Measurements from ENCODE around the gene BMP3.
"Not testable (repeated sequence)": the region's sequence is repeated elsewhere in the genome, so short reads cannot be mapped to it uniquely, and the experiment has no call there.

Gene BMP3, protein sequence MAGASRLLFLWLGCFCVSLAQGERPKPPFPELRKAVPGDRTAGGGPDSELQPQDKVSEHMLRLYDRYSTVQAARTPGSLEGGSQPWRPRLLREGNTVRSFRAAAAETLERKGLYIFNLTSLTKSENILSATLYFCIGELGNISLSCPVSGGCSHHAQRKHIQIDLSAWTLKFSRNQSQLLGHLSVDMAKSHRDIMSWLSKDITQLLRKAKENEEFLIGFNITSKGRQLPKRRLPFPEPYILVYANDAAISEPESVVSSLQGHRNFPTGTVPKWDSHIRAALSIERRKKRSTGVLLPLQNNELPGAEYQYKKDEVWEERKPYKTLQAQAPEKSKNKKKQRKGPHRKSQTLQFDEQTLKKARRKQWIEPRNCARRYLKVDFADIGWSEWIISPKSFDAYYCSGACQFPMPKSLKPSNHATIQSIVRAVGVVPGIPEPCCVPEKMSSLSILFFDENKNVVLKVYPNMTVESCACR

GRCh38 chr4:81030061-81030980 lies at the start of gene BMP3:
Gene BMP3, plus strand, starts transcription at chr4:81030708. Its CDS starts 577 bp downstream, at chr4:81031285.
- peak; percentile 9 for DNase-seq (ENCODE audit: low read depth)

- no peak for DNase-seq (ENCODE audit: low read depth)
Measured at GRCh38 chr4:80986011-80986410, 44.5 kb upstream of the BMP3 start.

- DNase-seq (ENCODE audit: low read depth), result peak; percentile 34
Measured at GRCh38 chr4:80989921-80990544, 40.5 kb upstream of the BMP3 start.

DNA sequence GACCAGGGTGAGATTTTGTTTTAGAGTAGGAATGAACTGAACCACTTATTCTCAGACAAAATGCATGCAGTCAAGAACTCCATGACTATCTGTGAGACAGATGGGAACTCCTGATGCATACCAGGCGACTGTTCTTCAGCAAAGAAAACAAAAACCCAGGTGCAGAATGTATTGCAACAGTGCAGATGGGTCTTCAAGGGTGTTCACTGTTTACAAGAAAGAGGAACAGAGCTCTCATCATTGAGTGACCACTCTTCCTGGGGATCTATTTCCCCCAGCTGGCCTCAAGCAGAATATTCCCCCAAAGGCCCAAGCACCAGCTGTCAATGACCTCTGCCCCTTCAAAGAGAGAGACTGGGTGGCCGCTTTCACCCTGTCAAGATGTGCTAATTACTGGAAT lies 39.7 kb upstream of the BMP3 start:
- DNase-seq (ENCODE audit: low read depth), result no peak

- no peak for DNase-seq (ENCODE audit: low read depth)
Measured at GRCh38 chr4:80999943-81000342, 30.6 kb upstream of the BMP3 start.

DNA sequence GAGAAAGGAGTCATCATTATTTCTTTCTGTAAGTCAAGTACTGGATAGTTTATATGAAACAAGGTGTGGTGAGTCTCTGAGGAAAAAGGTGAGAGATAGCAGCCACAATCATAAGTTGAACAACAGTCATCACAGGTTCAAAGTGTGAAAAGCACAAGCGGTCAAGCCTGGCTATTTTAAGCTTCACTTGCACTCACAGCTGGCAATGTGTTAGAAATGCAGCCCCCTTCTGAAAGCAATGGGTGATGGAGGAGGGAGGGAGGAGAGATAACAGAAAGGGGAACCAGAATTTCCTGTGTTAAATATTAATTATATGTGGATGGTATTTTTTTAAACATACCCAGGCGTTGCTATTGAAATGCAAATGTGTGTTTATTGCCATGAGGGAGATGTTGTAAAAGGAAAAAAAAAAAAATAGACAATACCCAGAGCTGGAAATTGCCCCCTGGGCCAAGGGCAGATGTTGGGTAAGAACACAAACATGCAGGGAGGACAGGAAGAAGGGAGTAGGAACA lies 26.9 kb upstream of the BMP3 start:
- no peak for DNase-seq (ENCODE audit: low read depth)

DNA sequence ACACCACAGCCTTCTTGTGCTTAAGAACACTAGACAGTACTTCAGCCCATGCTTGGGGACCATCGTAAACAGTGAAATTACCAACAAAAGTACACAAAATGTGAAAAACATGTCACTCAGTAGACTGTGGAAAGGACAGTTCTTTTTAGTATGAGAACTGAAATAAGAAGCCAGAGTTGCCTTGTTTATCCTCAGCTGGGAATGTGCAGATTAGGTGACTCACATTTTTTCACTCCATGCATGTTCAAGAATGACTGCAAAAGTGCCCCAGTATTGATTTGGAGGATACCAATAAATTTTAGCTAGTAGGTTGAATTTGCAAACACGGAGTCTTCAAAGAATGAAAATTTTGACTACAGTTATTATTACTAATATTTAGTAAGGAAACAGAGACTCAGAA lies 23.1 kb upstream of the BMP3 start:
- no peak for DNase-seq (ENCODE audit: low read depth)

DNA sequence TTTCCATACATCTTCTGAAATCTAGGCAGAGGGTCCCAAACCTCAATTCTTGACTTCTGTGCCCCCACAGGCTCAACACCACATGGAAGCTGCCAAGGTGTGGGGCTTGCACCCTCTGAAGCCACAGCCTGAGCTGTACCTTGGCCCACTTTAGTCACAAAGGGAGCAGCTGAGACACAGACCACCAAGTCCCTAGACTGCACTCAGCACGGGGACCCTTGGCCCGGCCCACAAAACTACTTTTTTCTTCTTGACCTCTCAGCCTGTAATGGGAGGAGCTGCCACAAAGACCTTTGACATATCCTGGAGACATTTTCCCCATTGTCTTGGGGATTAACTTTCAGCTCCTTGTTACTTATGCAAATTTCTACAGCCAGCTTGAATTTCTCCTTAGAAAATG lies 13.9 kb upstream of the BMP3 start:
- DNase-seq (ENCODE audit: low read depth), result not testable (repeated sequence)

DNA sequence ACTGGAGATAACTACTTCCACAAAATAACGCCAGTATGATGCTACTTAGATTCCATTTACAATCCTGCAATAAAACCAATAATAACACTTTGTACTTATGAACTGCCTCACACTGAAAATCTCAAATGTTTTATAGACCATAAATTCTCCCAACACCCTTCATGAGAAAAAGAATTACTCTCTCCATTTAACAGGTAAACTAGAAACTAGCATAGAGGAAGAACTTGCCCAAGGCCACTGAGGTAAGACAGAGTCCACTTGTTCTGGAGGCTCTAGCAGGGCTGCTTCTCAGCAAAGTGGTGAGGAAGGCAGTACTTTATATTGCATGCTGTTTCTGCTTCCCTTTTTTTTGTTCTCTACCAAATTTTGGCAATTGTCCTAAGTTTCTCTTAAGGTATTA lies 11.5 kb upstream of the BMP3 start:
- DNase-seq (ENCODE audit: low read depth), result no peak

- DNase-seq (ENCODE audit: low read depth), result no peak
Measured at GRCh38 chr4:81021142-81021944, 9.2 kb upstream of the BMP3 start.

GRCh38 chr4:81021981-81022380 lies 8.5 kb upstream of the BMP3 start:
- DNase-seq (ENCODE audit: low read depth), result no peak

- DNase-seq (ENCODE audit: low read depth), result no peak
Measured at GRCh38 chr4:81023484-81023883, 7.0 kb upstream of the BMP3 start.

GRCh38 chr4:81030981-81031791 lies 678 bp downstream of the BMP3 start:
- no peak for DNase-seq (ENCODE audit: low read depth)

DNA sequence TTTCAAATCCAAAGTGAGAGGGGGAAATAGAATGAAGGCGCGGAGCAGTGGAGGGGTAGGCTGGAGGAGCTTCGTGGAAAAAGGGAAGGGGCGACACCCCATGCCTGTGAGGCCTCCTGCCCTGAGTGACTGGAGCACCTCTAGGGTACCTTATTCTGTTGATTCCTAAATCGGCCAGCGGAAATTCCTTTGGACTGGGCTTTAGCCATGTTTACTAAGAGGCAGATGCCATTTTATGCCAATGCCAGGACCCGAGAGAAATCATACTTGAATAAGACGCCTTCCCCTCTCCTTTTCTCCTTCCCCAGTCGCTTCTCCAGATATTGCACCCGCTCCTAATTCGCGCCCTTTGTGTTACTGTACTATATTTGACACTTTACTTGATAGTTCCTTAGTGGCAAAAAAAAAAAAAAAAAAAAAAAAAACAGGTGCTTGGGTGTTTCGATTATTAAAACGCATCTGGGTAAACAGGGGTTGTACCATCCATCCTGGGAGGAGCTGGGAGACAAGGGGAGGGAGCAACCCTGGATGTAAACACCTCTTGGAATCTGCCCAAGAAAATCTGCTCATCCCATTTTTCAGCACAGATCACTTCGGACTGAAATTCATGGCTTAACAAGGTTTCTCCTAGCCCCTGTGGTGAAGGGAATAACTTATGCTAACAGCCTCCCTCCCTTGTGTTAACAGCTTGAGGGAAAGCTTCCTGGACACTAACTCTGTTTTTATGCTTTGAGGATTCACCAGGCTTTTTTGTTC lies 1.5 kb downstream of the BMP3 start:
- no peak for DNase-seq (ENCODE audit: low read depth)

DNA sequence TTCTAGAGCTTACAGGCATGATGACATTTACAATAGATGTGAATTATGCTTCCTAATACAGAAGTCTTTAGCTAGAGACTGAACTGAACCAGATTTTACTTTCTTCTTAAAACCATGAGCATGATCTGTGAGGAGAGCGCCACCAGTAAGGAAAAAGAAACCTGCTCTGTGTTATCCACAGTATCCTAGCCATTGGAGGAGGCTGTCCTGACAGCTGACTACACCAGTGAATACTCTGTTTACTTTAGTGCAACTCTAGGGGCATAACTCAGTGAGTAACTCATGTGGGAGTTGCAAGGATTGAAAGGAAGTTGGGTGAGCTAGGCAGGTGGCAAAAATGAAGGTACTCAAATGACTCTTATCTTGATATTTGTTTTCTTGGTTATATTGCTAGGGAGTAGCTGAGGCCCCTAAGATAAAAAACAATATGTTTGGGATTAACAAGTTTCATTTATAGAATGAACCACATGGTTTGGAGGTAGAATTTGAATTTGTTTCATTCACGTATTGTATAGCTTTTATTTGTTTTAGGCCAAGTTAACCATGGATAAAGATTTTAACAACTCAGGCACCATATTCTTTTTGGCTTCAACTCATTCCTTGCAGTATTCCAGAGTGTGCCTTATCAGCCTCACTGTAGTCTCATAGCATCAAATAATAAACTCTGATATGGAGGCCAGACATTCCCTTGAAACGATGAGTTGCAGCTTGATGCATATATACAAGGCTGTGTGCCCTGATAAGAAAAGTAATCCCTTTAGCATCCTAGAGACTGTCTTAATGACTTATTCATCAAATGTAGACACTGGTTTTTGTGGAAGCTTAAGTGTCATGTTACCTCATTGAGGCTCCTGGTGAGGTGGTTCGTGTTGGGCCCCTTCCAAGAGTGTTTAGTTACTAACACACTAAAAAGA lies 2.5 kb downstream of the BMP3 start:
- no peak for DNase-seq (ENCODE audit: low read depth)

GRCh38 chr4:81038636-81039350 lies 8.3 kb downstream of the BMP3 start:
- DNase-seq (ENCODE audit: low read depth), result no peak

DNA sequence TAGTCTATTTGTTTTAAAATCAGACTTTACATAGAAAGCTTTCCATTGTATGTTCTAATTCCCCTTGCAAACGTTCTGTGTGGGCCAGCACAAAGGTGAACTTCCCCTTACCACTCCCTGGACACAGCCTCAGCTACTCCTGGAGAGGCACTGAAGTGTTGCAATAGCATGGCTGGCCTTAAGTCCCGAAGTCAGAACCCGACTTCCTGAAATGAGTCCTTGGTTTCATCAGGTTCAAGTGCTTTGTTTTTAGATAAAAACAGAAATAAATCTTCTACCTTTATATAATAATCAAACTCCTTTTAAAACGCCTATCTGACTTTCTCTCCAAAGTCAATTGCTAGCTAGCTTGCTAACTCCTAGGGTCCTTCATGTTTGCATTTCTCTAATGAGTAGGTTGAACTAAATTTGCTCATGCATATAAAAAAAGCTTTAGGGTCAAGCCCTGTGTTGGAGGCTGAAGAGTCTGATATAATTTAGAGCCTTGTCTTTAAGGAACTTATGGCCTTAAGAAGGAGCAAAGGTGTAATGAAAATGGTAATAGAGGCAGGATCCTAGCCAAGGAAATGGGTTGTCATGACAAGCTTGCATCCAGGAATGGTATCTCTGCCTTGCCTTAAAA lies 9.0 kb downstream of the BMP3 start:
- DNase-seq (ENCODE audit: low read depth), result no peak
